ENCODE data around the gene HLA-DRA.

HLA-DRA gene

GRCh38 chr6:32439139-32439538, 548 bp upstream of the HLA-DRA start:
- H3K9ac ChIP-seq (ENCODE audit: low read depth, low read length, poor library complexity, severe bottlenecking), result no peak overlapping the region
- peaks cover 3% of the 10 kb centered on the region for H3K4me1 ChIP-seq (ENCODE audit: insufficient read depth, low read length, poor library complexity, severe bottlenecking)
- TF ChIP-seq CTCF (conservative IDR thresholded peaks at IDR 0.05; ENCODE audit: low read length), result no peak
- no peak for TF ChIP-seq EZH2phosphoT487 (IDR thresholded peaks at IDR 0.05; ENCODE audit: borderline replicate concordance)
- no peaks in the 10 kb centered on the region for H3K36me3 ChIP-seq (ENCODE audit: insufficient read depth, low read length)
- H3K79me2 ChIP-seq (ENCODE audit: insufficient read depth, low read length), result no peaks in the 10 kb centered on the region
- no peak overlapping the region for H3K4me2 ChIP-seq (ENCODE audit: low read depth, low read length, poor library complexity, severe bottlenecking)
- H2AFZ ChIP-seq (ENCODE audit: low read length), result no peak overlapping the region
- no peaks in the 10 kb centered on the region for H3K9me2 ChIP-seq (replicated peaks; ENCODE audit: low read depth, low read length)
- H3K9me3 ChIP-seq (ENCODE audit: insufficient read depth, low read depth, low read length), result no peaks in the 10 kb centered on the region
- no peaks in the 10 kb centered on the region for H3F3A ChIP-seq (ENCODE audit: low read depth)
- H4K20me1 ChIP-seq (ENCODE audit: insufficient read depth, low read length, poor library complexity, severe bottlenecking), result no peaks in the 10 kb centered on the region
- H3K4me3 ChIP-seq (ENCODE audit: low read length, poor library complexity, severe bottlenecking), result no peak overlapping the region
- no peaks in the 10 kb centered on the region for H3K27me3 ChIP-seq (ENCODE audit: insufficient read depth, low read length, poor library complexity, severe bottlenecking)

- Histone ChIP-seq H2AFZ (ENCODE audit: low read length) (no peak overlapping the region), H3K4me1 (ENCODE audit: insufficient read depth, low read length, poor library complexity, severe bottlenecking) (peaks cover 3% of the 10 kb centered on the region), H3K9me2 (replicated peaks; ENCODE audit: low read depth, low read length) (no peaks in the 10 kb centered on the region), H3K9me3 (ENCODE audit: insufficient read depth, low read depth, low read length) (no peaks in the 10 kb centered on the region), H3K79me2 (ENCODE audit: insufficient read depth, low read length) (no peaks in the 10 kb centered on the region), H3K9ac (ENCODE audit: low read depth, low read length, poor library complexity, severe bottlenecking) (no peak overlapping the region), H3F3A (ENCODE audit: low read depth) (no peaks in the 10 kb centered on the region), H3K36me3 (ENCODE audit: insufficient read depth, low read length) (no peaks in the 10 kb centered on the region), H3K27me3 (ENCODE audit: insufficient read depth, low read length, poor library complexity, severe bottlenecking) (no peaks in the 10 kb centered on the region), H3K4me3 (ENCODE audit: low read length, poor library complexity, severe bottlenecking) (no peak overlapping the region), H4K20me1 (ENCODE audit: insufficient read depth, low read length, poor library complexity, severe bottlenecking) (no peaks in the 10 kb centered on the region), H3K4me2 (ENCODE audit: low read depth, low read length, poor library complexity, severe bottlenecking) (no peak overlapping the region)
- no peak for TF ChIP-seq EZH2phosphoT487 (IDR thresholded peaks at IDR 0.05; ENCODE audit: borderline replicate concordance)
- TF ChIP-seq CTCF (conservative IDR thresholded peaks at IDR 0.05; ENCODE audit: low read length), result no peak
Observed at GRCh38 chr6:32442243-32442667, 2.6 kb downstream of the HLA-DRA start.

DNA sequence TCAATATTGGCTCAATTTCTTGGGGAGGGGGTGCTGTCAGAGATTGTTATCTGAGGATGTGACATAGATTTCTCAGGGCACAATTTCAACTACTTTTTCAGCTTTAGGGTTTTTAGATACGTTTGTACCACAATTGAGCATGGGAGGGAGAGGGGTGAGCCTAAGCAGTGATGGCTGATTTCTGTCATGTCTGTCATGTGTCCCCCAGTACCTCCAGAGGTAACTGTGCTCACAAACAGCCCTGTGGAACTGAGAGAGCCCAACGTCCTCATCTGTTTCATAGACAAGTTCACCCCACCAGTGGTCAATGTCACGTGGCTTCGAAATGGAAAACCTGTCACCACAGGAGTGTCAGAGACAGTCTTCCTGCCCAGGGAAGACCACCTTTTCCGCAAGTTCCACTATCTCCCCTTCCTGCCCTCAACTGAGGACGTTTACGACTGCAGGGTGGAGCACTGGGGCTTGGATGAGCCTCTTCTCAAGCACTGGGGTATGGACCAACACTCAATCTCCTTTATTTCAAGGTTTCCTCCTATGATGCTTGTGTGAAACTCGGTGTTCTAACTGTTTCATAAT, 3.4 kb downstream of the HLA-DRA start:
- Histone ChIP-seq H3K9ac (ENCODE audit: low read depth, low read length, poor library complexity, severe bottlenecking) (no peak overlapping the region), H3K36me3 (ENCODE audit: insufficient read depth, low read length) (no peaks in the 10 kb centered on the region), H3K9me3 (ENCODE audit: insufficient read depth, low read depth, low read length) (no peaks in the 10 kb centered on the region), H3K4me3 (ENCODE audit: low read length, poor library complexity, severe bottlenecking) (no peak overlapping the region), H3K79me2 (ENCODE audit: insufficient read depth, low read length) (no peaks in the 10 kb centered on the region), H2AFZ (ENCODE audit: low read length) (no peak overlapping the region), H3K4me1 (ENCODE audit: insufficient read depth, low read length, poor library complexity, severe bottlenecking) (peaks cover 3% of the 10 kb centered on the region), H3F3A (ENCODE audit: low read depth) (no peaks in the 10 kb centered on the region), H3K27me3 (ENCODE audit: insufficient read depth, low read length, poor library complexity, severe bottlenecking) (no peaks in the 10 kb centered on the region), H3K4me2 (ENCODE audit: low read depth, low read length, poor library complexity, severe bottlenecking) (no peak overlapping the region), H3K9me2 (replicated peaks; ENCODE audit: low read depth, low read length) (no peaks in the 10 kb centered on the region), H4K20me1 (ENCODE audit: insufficient read depth, low read length, poor library complexity, severe bottlenecking) (no peaks in the 10 kb centered on the region)
- TF ChIP-seq EZH2phosphoT487 (IDR thresholded peaks at IDR 0.05; ENCODE audit: borderline replicate concordance), result no peak
- TF ChIP-seq CTCF (conservative IDR thresholded peaks at IDR 0.05; ENCODE audit: low read length), result no peak
